Vagina (tissue), 2 donors: ENCODE measurements around the gene TRIO.

Source experiments
- POLR2A ChIP-seq, 2 donors: fragments of 450-650 bp; IDR thresholded peaks; one replicate each; pipeline ENCODE4 v1.6.1; 2017; ENCODE audit warnings: antibody characterized with exemption in 2 of 2, mild to moderate bottlenecking in 2 of 2, moderate library complexity in 2 of 2
- TF ChIP-seq, protein P1 (sequence below), 3 experiments: fragments of 450-650 bp in 2 of 3; fragments of 200-600 bp in 1 of 3; sonication (generic) in 1 of 3; IDR thresholded peaks; one replicate each; pipeline ENCODE4 v1.5.1; 2017 to 2019; ENCODE audit warnings: antibody characterized with exemption in 3 of 3, mild to moderate bottlenecking in 2 of 3, moderate library complexity in 2 of 3

- TF ChIP-seq, protein P1, sequence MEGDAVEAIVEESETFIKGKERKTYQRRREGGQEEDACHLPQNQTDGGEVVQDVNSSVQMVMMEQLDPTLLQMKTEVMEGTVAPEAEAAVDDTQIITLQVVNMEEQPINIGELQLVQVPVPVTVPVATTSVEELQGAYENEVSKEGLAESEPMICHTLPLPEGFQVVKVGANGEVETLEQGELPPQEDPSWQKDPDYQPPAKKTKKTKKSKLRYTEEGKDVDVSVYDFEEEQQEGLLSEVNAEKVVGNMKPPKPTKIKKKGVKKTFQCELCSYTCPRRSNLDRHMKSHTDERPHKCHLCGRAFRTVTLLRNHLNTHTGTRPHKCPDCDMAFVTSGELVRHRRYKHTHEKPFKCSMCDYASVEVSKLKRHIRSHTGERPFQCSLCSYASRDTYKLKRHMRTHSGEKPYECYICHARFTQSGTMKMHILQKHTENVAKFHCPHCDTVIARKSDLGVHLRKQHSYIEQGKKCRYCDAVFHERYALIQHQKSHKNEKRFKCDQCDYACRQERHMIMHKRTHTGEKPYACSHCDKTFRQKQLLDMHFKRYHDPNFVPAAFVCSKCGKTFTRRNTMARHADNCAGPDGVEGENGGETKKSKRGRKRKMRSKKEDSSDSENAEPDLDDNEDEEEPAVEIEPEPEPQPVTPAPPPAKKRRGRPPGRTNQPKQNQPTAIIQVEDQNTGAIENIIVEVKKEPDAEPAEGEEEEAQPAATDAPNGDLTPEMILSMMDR (IDR thresholded peaks at IDR 0.05) = no peak
- no peak for TF ChIP-seq POLR2A (IDR thresholded peaks at IDR 0.05)
These were observed 263.9 kb downstream of the TRIO start for GRCh38 chr5:14407051-14407450.
